Neural crest cell (in vitro differentiated cells): ENCODE measurements around the gene IQCF5. TPM values are rescaled to one million over a fixed set of nuclear protein-coding genes. Genes with fewer than 3 reads are reported as not detected.
"Not testable (repeated sequence)": the region's sequence is repeated elsewhere in the genome, so short reads cannot be mapped to it uniquely, and the experiment has no call there.

ENCODE experiments used
- DNase-seq: peaks from one replicate; pipeline ENCODE4 v3.0.0; 2021; ENCODE audit warnings: low read depth, mixed read lengths, low spot score
- H3K27ac Mint-ChIP-seq: one replicate; pipeline ENCODE4 v1.8.0; 2021; ENCODE audit warnings: mild to moderate bottlenecking, mixed read lengths; ENCODE audit not compliant: unreplicated experiment
- H3K27me3 Mint-ChIP-seq: 2 replicates; pipeline ENCODE4 v1.8.0; 2021; ENCODE audit warnings: low read depth, mild to moderate bottlenecking, mixed read lengths
- H3K36me3 Mint-ChIP-seq: 2 replicates; pipeline ENCODE4 v1.8.0; 2021; ENCODE audit warnings: low read depth, mild to moderate bottlenecking, mixed read lengths
- H3K4me1 Mint-ChIP-seq: 2 replicates; pipeline ENCODE4 v1.8.0; 2021; ENCODE audit warnings: mixed read lengths
- H3K4me3 Mint-ChIP-seq: one replicate; pipeline ENCODE4 v1.8.0; 2021; ENCODE audit warnings: mild to moderate bottlenecking, mixed read lengths
- H3K9me3 Mint-ChIP-seq: 2 replicates; pipeline ENCODE4 v1.8.0; 2021; ENCODE audit warnings: mixed read lengths
- CTCF ChIP-seq: fragments of 200-600 bp; sonication (generic); conservative IDR thresholded peaks from 2 replicates; pipeline ENCODE4 v1.5.0; 2021; ENCODE audit warnings: antibody characterized with exemption, mild to moderate bottlenecking
- total RNA-seq: library from RNA; stranded (reverse); gene quantifications from 2 replicates; pipeline ENCODE4 v1.2.1, GENCODE V29; 2021

IQCF5 gene
- total RNA-seq, 1 donor from 2014 or later, result not detected

GRCh38 chr3:51874889-51875288 lies 512 bp downstream of the IQCF5 start:
- H3K4me3 Mint-ChIP-seq, result no peak overlapping the region
- no peak for TF ChIP-seq CTCF
- H3K36me3 Mint-ChIP-seq, result no peaks in the 10 kb centered on the region
- H3K9me3 Mint-ChIP-seq, result no peaks in the 10 kb centered on the region
- DNase-seq, result no peak
- H3K4me1 Mint-ChIP-seq, result no peaks in the 10 kb centered on the region
- peaks cover 24% of the 10 kb centered on the region for H3K27me3 Mint-ChIP-seq
- H3K27ac Mint-ChIP-seq, result no peak overlapping the region

GRCh38 chr3:51874411-51874810 lies 990 bp downstream of the IQCF5 start:
- H3K4me1 Mint-ChIP-seq, result no peaks in the 10 kb centered on the region
- no peaks in the 10 kb centered on the region for H3K9me3 Mint-ChIP-seq
- no peak overlapping the region for H3K4me3 Mint-ChIP-seq
- no peak for TF ChIP-seq CTCF
- no peak overlapping the region for H3K27ac Mint-ChIP-seq
- H3K36me3 Mint-ChIP-seq, result no peaks in the 10 kb centered on the region
- H3K27me3 Mint-ChIP-seq, result peaks cover 24% of the 10 kb centered on the region
- DNase-seq, result no peak

- H3K4me3 Mint-ChIP-seq, result no peak overlapping the region
- no peaks in the 10 kb centered on the region for H3K36me3 Mint-ChIP-seq
- no peaks in the 10 kb centered on the region for H3K4me1 Mint-ChIP-seq
- peaks cover 28% of the 10 kb centered on the region for H3K27me3 Mint-ChIP-seq
- H3K9me3 Mint-ChIP-seq, result no peaks in the 10 kb centered on the region
- H3K27ac Mint-ChIP-seq, result no peak overlapping the region
- no peak for DNase-seq
- no peak for TF ChIP-seq CTCF
Measured at GRCh38 chr3:51873876-51874275, 1.5 kb downstream of the IQCF5 start.

- no peaks in the 10 kb centered on the region for H3K36me3 Mint-ChIP-seq
- no peaks in the 10 kb centered on the region for H3K4me1 Mint-ChIP-seq
- no peak for TF ChIP-seq CTCF
- no peak overlapping the region for H3K4me3 Mint-ChIP-seq
- peaks cover 23% of the 10 kb centered on the region for H3K27me3 Mint-ChIP-seq
- no peak for DNase-seq
- H3K9me3 Mint-ChIP-seq, result no peaks in the 10 kb centered on the region
- H3K27ac Mint-ChIP-seq, result no peak overlapping the region
Measured at GRCh38 chr3:51873253-51873766, 2.1 kb downstream of the IQCF5 start.

- Mint-ChIP-seq H3K36me3 (no peaks in the 10 kb centered on the region), H3K27ac (no peak overlapping the region), H3K9me3 (no peaks in the 10 kb centered on the region), H3K4me1 (no peaks in the 10 kb centered on the region), H3K27me3 (peaks cover 21% of the 10 kb centered on the region), H3K4me3 (no peak overlapping the region)
- no peak for DNase-seq
- TF ChIP-seq CTCF, result no peak
Measured at GRCh38 chr3:51869304-51869703, 6.1 kb downstream of the IQCF5 start.

GRCh38 chr3:51868896-51869295 lies 6.5 kb downstream of the IQCF5 start:
- peaks cover 19% of the 10 kb centered on the region for H3K27me3 Mint-ChIP-seq
- DNase-seq, H3K36me3 Mint-ChIP-seq, H3K9me3 Mint-ChIP-seq, H3K4me1 Mint-ChIP-seq, H3K27ac Mint-ChIP-seq, H3K4me3 Mint-ChIP-seq: not testable (repeated sequence)
